T-helper 2 cell treated with Interferon-gamma antibody and Interleukin-4, amounts not matched to agents 100 ng/mL and 5 ng/mL, for 36 hours (primary cell): ENCODE results near the gene SPOPL. TPM values are rescaled to one million over a fixed set of nuclear protein-coding genes. Genes with fewer than 3 reads are reported as not detected.

Experiments
- intact Hi-C: fragments of 100-400 bp; cut with micrococcal nuclease; formaldehyde crosslinking; loops from one replicate; pipeline ENCODE4 v1.15.1; 2023
- total RNA-seq: library from RNA; stranded (reverse); gene quantifications from 2 replicates; pipeline ENCODE4 v1.2.3, GENCODE V29; 2022

The SPOPL gene
- total RNA-seq, 1 donor from 2014 or later, result 13.4 TPM

GRCh38 chr2:138494265-138494966 is 7.2 kb upstream of the SPOPL start:
- intact Hi-C loops, result no loop called here

- intact Hi-C loops, result no loop called here
These were observed 6.2 kb upstream of the SPOPL start for GRCh38 chr2:138495384-138495783.

- intact Hi-C loops, result no loop called here
These were observed 5.4 kb upstream of the SPOPL start for GRCh38 chr2:138496096-138496651.

- intact Hi-C loops, result no loop called here
These were observed 4.3 kb upstream of the SPOPL start for GRCh38 chr2:138497294-138497693.

GRCh38 chr2:138499684-138500083 is 1.9 kb upstream of the SPOPL start:
- intact Hi-C loops, result no loop called here

GRCh38 chr2:138500592-138501424 is 762 bp upstream of the SPOPL start:
- intact Hi-C loops, result no loop called here

- intact Hi-C loops, result loop anchor here (2.0 kb wide), 1 partner anchor 14 kb away; no protein-coding TSS in a partner anchor
These were observed 901 bp downstream of the SPOPL start for GRCh38 chr2:138502255-138503086.

GRCh38 chr2:138503087-138503442 is 1.5 kb downstream of the SPOPL start:
- intact Hi-C loops, result loop anchor here (2.0 kb wide), 1 partner anchor 14 kb away; no protein-coding TSS in a partner anchor

- intact Hi-C loops, result loop anchor here (2.0 kb wide), 1 partner anchor 13 kb away; no protein-coding TSS in a partner anchor
These were observed 2.1 kb downstream of the SPOPL start for GRCh38 chr2:138503652-138504051.

- intact Hi-C loops, result no loop called here
These were observed 2.5 kb downstream of the SPOPL start for GRCh38 chr2:138504092-138504491.

- intact Hi-C loops, result no loop called here
These were observed 3.1 kb downstream of the SPOPL start for GRCh38 chr2:138504546-138505235.

GRCh38 chr2:138507267-138507666 is 5.7 kb downstream of the SPOPL start:
- intact Hi-C loops, result no loop called here

GRCh38 chr2:138510319-138510718 is 8.7 kb downstream of the SPOPL start:
- intact Hi-C loops, result no loop called here

- intact Hi-C loops, result no loop called here
These were observed 11.1 kb downstream of the SPOPL start for GRCh38 chr2:138512672-138513071.

GRCh38 chr2:138514173-138514572 is 12.6 kb downstream of the SPOPL start:
- intact Hi-C loops, result no loop called here

GRCh38 chr2:138515092-138515491 is 13.5 kb downstream of the SPOPL start:
- intact Hi-C loops, result no loop called here

- intact Hi-C loops, result loop anchor here (2.0 kb wide), 1 partner anchor 13 kb away; no protein-coding TSS in a partner anchor
These were observed 14.6 kb downstream of the SPOPL start for GRCh38 chr2:138516030-138516704.

- intact Hi-C loops, result no loop called here
These were observed 17.3 kb downstream of the SPOPL start for GRCh38 chr2:138518860-138519259.

- intact Hi-C loops, result no loop called here
These were observed 20.3 kb downstream of the SPOPL start for GRCh38 chr2:138521821-138522220.

- intact Hi-C loops, result no loop called here
These were observed 21.0 kb downstream of the SPOPL start for GRCh38 chr2:138522556-138522955.
